ENCODE results near the gene TMUB2. TPM values are rescaled to one million over a fixed set of nuclear protein-coding genes. Genes with fewer than 3 reads are reported as not detected.

Gene TMUB2
- total and polyA plus RNA-seq, 9 of the 15 experiments (the other 6 are each of a cell fraction or from before 2014, with no cell fraction given), result 4.1 to 29.8 (median 16.3) TPM

GRCh38 chr17:44210342-44211192 is 23.8 kb downstream of the TMUB2 start (continued):
- TF ChIP-seq ZKSCAN8 (CRISPR knock-in tag; IDR thresholded peaks at IDR 0.05), result no peak
- TF ChIP-seq NFIC (IDR thresholded peaks at IDR 0.05), result peak; percentile 48
- no peak for TF ChIP-seq MTA1 (IDR thresholded peaks at IDR 0.05; ENCODE audit: borderline replicate concordance)
- TF ChIP-seq NR3C1 (CRISPR knock-in tag; IDR thresholded peaks at IDR 0.05), result peak; percentile 90; the same call in 1 of the 2 replicates
- no peak for TF ChIP-seq ZNF518B (CRISPR knock-in tag; IDR thresholded peaks at IDR 0.05)
- no peak for TF ChIP-seq TRIM28 (IDR thresholded peaks at IDR 0.05)
- no peak for TF ChIP-seq ZNF277 (CRISPR knock-in tag; IDR thresholded peaks at IDR 0.05; ENCODE audit: borderline replicate concordance)
- no peak for TF ChIP-seq RBM39 (optimal IDR thresholded peaks at IDR 0.05; ENCODE audit: low read depth, low read length)
- no peak; the same call in 1 of the 2 replicates for TF ChIP-seq FOSL1 (tag; conservative IDR thresholded peaks at IDR 0.05)
- TF ChIP-seq ZNF699 (CRISPR knock-in tag; IDR thresholded peaks at IDR 0.05; ENCODE audit: insufficient replicate concordance), result no peak
- TF ChIP-seq SRSF3 (IDR thresholded peaks at IDR 0.05; ENCODE audit: insufficient read depth, low read length), result no peak
- TF ChIP-seq NR2C1 (IDR thresholded peaks at IDR 0.05), result no peak
- no peak for TF ChIP-seq NR2C1 (tag; IDR thresholded peaks at IDR 0.05)
- TF ChIP-seq ZBTB49 (CRISPR knock-in tag; IDR thresholded peaks at IDR 0.05; ENCODE audit: borderline replicate concordance), result no peak
- peak; percentile 97 for TF ChIP-seq ZNF592 (IDR thresholded peaks at IDR 0.05)
- peak; percentile 52 for TF ChIP-seq CBFA2T2 (conservative IDR thresholded peaks at IDR 0.05)
- TF ChIP-seq ZNF212 (CRISPR knock-in tag; IDR thresholded peaks at IDR 0.05), result no peak

Data from K562 (cell line).